ENCODE results near the gene PRKCH.

DNA sequence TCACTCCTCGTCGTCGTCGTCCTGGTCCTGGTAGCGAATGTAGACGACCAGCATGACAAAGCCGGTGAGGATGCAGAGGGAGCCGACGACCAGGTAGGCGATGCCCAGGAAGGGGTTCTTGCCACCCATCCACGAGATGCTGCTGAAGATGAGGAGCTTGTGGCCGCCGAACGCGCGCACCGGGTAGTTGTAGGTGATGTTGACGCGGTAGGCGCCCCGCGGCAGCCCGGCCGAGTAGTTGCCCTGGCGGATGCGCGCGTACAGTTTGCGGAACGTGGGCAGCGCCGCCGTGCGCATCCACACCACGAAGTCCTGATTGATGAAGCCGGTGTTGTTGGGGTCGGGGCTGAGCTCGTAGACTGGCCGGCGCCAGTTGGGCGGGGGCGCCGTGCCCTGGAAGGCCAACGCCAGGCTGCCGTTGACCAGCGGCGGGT is 41.3 kb upstream of the PRKCH start:
- TF ChIP-seq CTCF (IDR thresholded peaks at IDR 0.05) (no peak), ZFX (IDR thresholded peaks at IDR 0.05; ENCODE audit: borderline replicate concordance) (no peak)

All from 22Rv1 (cell line).